Left renal cortex interstitium (tissue), 4 donors: ENCODE results near the gene CD164. TPM values are rescaled to one million over a fixed set of nuclear protein-coding genes. Genes with fewer than 3 reads are reported as not detected.

Experiments used
- polyA plus RNA-seq, 4 donors: library from polyadenylated mRNA; unstranded; fragments of 120-200 nt; gene quantifications; one replicate each; pipeline ENCODE4 v1.2.1, GENCODE V29; 2013; ENCODE audit not compliant: insufficient read length in 4 of 4

Gene CD164
- polyA plus RNA-seq, 4 donors = 460 to 551 (median 515) TPM

Other genes starting within 250 kb of the CD164 start
- 10 to 100 TPM; 15.4 to 18.8 (median 18.4) TPM for gene PPIL6, start 58.2 kb upstream of the CD164 start, polyA plus RNA-seq
- gene SMPD2, start 58.3 kb upstream of the CD164 start, polyA plus RNA-seq = 10 to 100 TPM; 12.3 to 16.3 (median 14.5) TPM
- gene MICAL1, start 73.3 kb upstream of the CD164 start, polyA plus RNA-seq = 10 to 100 TPM; 21.3 to 41.1 (median 28.7) TPM
- gene ZBTB24, start 100.8 kb upstream of the CD164 start, polyA plus RNA-seq = 10 to 100 TPM; 13.6 to 15.7 (median 14.2) TPM